ENCODE results near the gene MICAL3.
"Not testable (repeated sequence)": the region's sequence is repeated elsewhere in the genome, so short reads cannot be mapped to it uniquely, and the experiment has no call there.

Gene MICAL3

GRCh38 chr22:18055619-18056160 is 31.3 kb upstream of the MICAL3 start:
- H3K9me3 ChIP-seq (ENCODE audit: severe bottlenecking), result no peaks in the 10 kb centered on the region
- no peak overlapping the region for H3K4me3 ChIP-seq (ENCODE audit: severe bottlenecking)
- no peaks in the 10 kb centered on the region for H3K36me3 ChIP-seq (ENCODE audit: low read depth)
- H3K4me1 ChIP-seq (ENCODE audit: insufficient read depth, poor library complexity, severe bottlenecking), result peaks cover 19% of the 10 kb centered on the region
- DNase-seq (ENCODE audit: low spot score), result no peak
- H3K27ac ChIP-seq (ENCODE audit: poor library complexity, severe bottlenecking), result peak overlapping the region; percentile 13
- no peaks in the 10 kb centered on the region for H3K27me3 ChIP-seq (ENCODE audit: insufficient read depth, poor library complexity, severe bottlenecking)
- no peak for ATAC-seq (ENCODE audit: low read depth)
- no peak for TF ChIP-seq CTCF (IDR thresholded peaks at IDR 0.05; ENCODE audit: poor library complexity, severe bottlenecking)

- not testable (repeated sequence) for H3K27me3 ChIP-seq (ENCODE audit: insufficient read depth, poor library complexity, severe bottlenecking); DNase-seq (ENCODE audit: low spot score); ATAC-seq (ENCODE audit: low read depth); H3K9me3 ChIP-seq (ENCODE audit: severe bottlenecking); H3K36me3 ChIP-seq (ENCODE audit: low read depth); H3K4me3 ChIP-seq (ENCODE audit: severe bottlenecking); H3K27ac ChIP-seq (ENCODE audit: poor library complexity, severe bottlenecking)
- peaks cover 19% of the 10 kb centered on the region for H3K4me1 ChIP-seq (ENCODE audit: insufficient read depth, poor library complexity, severe bottlenecking)
These were observed 29.0 kb upstream of the MICAL3 start for GRCh38 chr22:18053216-18053946.

- H3K4me3 ChIP-seq (ENCODE audit: severe bottlenecking); H3K27ac ChIP-seq (ENCODE audit: poor library complexity, severe bottlenecking); ATAC-seq (ENCODE audit: low read depth): not testable (repeated sequence)
These were observed 26.8 kb upstream of the MICAL3 start for GRCh38 chr22:18051113-18051512.

GRCh38 chr22:18050065-18050464 is 25.7 kb upstream of the MICAL3 start:
- no peak for DNase-seq (ENCODE audit: low spot score)
- no peak for ATAC-seq (ENCODE audit: low read depth)
- no peak overlapping the region for H3K27ac ChIP-seq (ENCODE audit: poor library complexity, severe bottlenecking)
- H3K27me3 ChIP-seq (ENCODE audit: insufficient read depth, poor library complexity, severe bottlenecking), result no peaks in the 10 kb centered on the region
- no peaks in the 10 kb centered on the region for H3K4me1 ChIP-seq (ENCODE audit: insufficient read depth, poor library complexity, severe bottlenecking)
- no peaks in the 10 kb centered on the region for H3K9me3 ChIP-seq (ENCODE audit: severe bottlenecking)
- H3K36me3 ChIP-seq (ENCODE audit: low read depth), result no peaks in the 10 kb centered on the region
- no peak for TF ChIP-seq CTCF (IDR thresholded peaks at IDR 0.05; ENCODE audit: poor library complexity, severe bottlenecking)
- H3K4me3 ChIP-seq (ENCODE audit: severe bottlenecking), result no peak overlapping the region

More at GRCh38 chr22:18051113-18051512, 26.8 kb upstream of the MICAL3 start:
- H3K4me1 ChIP-seq (ENCODE audit: insufficient read depth, poor library complexity, severe bottlenecking); H3K36me3 ChIP-seq (ENCODE audit: low read depth); H3K9me3 ChIP-seq (ENCODE audit: severe bottlenecking); H3K27me3 ChIP-seq (ENCODE audit: insufficient read depth, poor library complexity, severe bottlenecking); DNase-seq (ENCODE audit: low spot score): not testable (repeated sequence)

GRCh38 chr22:18048441-18048898 is 24.1 kb upstream of the MICAL3 start:
- H3K36me3 ChIP-seq (ENCODE audit: low read depth), result no peaks in the 10 kb centered on the region
- ATAC-seq (ENCODE audit: low read depth) (no peak), DNase-seq (ENCODE audit: low spot score) (no peak)
- no peaks in the 10 kb centered on the region for H3K27me3 ChIP-seq (ENCODE audit: insufficient read depth, poor library complexity, severe bottlenecking)
- no peaks in the 10 kb centered on the region for H3K9me3 ChIP-seq (ENCODE audit: severe bottlenecking)
- TF ChIP-seq CTCF (IDR thresholded peaks at IDR 0.05; ENCODE audit: poor library complexity, severe bottlenecking), result no peak
- no peak overlapping the region for H3K27ac ChIP-seq (ENCODE audit: poor library complexity, severe bottlenecking)
- no peak overlapping the region for H3K4me3 ChIP-seq (ENCODE audit: severe bottlenecking)
- no peaks in the 10 kb centered on the region for H3K4me1 ChIP-seq (ENCODE audit: insufficient read depth, poor library complexity, severe bottlenecking)

GRCh38 chr22:18048041-18048440 is 23.7 kb upstream of the MICAL3 start:
- no peaks in the 10 kb centered on the region for H3K36me3 ChIP-seq (ENCODE audit: low read depth)
- no peak for ATAC-seq (ENCODE audit: low read depth)
- H3K27ac ChIP-seq (ENCODE audit: poor library complexity, severe bottlenecking), result no peak overlapping the region
- H3K27me3 ChIP-seq (ENCODE audit: insufficient read depth, poor library complexity, severe bottlenecking), result no peaks in the 10 kb centered on the region
- no peak for TF ChIP-seq CTCF (IDR thresholded peaks at IDR 0.05; ENCODE audit: poor library complexity, severe bottlenecking)
- no peak overlapping the region for H3K4me3 ChIP-seq (ENCODE audit: severe bottlenecking)
- H3K9me3 ChIP-seq (ENCODE audit: severe bottlenecking), result no peaks in the 10 kb centered on the region
- DNase-seq (ENCODE audit: low spot score), result no peak
- H3K4me1 ChIP-seq (ENCODE audit: insufficient read depth, poor library complexity, severe bottlenecking), result peaks cover 1% of the 10 kb centered on the region
